Rectal smooth muscle tissue (tissue), 1 donor: ENCODE measurements around the gene CMYA5.
"Not testable (repeated sequence)": the region's sequence is repeated elsewhere in the genome, so short reads cannot be mapped to it uniquely, and the experiment has no call there.

Source experiments
- H3K27ac ChIP-seq: one replicate; pipeline ENCODE4 v1.7.0; 2013; ENCODE audit warnings: low read depth, low read length, inconsistent platforms
- H3K27me3 ChIP-seq: one replicate; pipeline ENCODE4 v1.7.0; 2013; ENCODE audit warnings: low read length; ENCODE audit not compliant: control insufficient read depth, insufficient read depth
- H3K36me3 ChIP-seq: one replicate; pipeline ENCODE4 v1.7.0; 2013; ENCODE audit warnings: low read length; ENCODE audit not compliant: control insufficient read depth, insufficient read depth
- H3K4me1 ChIP-seq: one replicate; pipeline ENCODE4 v1.7.0; 2013; ENCODE audit warnings: low read length; ENCODE audit not compliant: control insufficient read depth, insufficient read depth
- H3K4me3 ChIP-seq: one replicate; pipeline ENCODE4 v1.7.0; 2013; ENCODE audit warnings: low read length
- H3K9ac ChIP-seq: one replicate; pipeline ENCODE4 v1.7.0; 2013; ENCODE audit warnings: low read length

CMYA5 gene

GRCh38 chr5:79689541-79690466 is at the start of gene CMYA5:
CMYA5 (plus strand) TSS chr5:79689836; CDS start chr5:79689908, 72 bp downstream.
- peak within 1 kb of the TSS; percentile 28 for H3K9ac ChIP-seq
- peaks cover 4% of the 10 kb centered on the region for H3K4me1 ChIP-seq
- no peaks in the 10 kb centered on the region for H3K27me3 ChIP-seq
- peak within 1 kb of the TSS; percentile 70 for H3K4me3 ChIP-seq
- H3K36me3 ChIP-seq = no peaks in the 10 kb centered on the region
- peak within 1 kb of the TSS; percentile 58 for H3K27ac ChIP-seq

- Histone ChIP-seq H3K9ac (no peak overlapping the region), H3K27ac (no peak overlapping the region), H3K4me3 (no peak overlapping the region), H3K36me3 (no peaks in the 10 kb centered on the region), H3K27me3 (no peaks in the 10 kb centered on the region), H3K4me1 (no peaks in the 10 kb centered on the region)
Measured at GRCh38 chr5:79640571-79641055, 49.0 kb upstream of the CMYA5 start.

- no peak overlapping the region for H3K27ac ChIP-seq
- no peak overlapping the region for H3K9ac ChIP-seq
- peaks cover 6% of the 10 kb centered on the region for H3K36me3 ChIP-seq
- H3K27me3 ChIP-seq = no peaks in the 10 kb centered on the region
- no peaks in the 10 kb centered on the region for H3K4me1 ChIP-seq
- H3K4me3 ChIP-seq = no peak overlapping the region
Measured at GRCh38 chr5:79641414-79641813, 48.2 kb upstream of the CMYA5 start.

- Histone ChIP-seq H3K27me3 (no peaks in the 10 kb centered on the region), H3K27ac (no peak overlapping the region), H3K4me3 (no peak overlapping the region), H3K9ac (no peak overlapping the region), H3K4me1 (no peaks in the 10 kb centered on the region), H3K36me3 (peaks cover 6% of the 10 kb centered on the region)
Measured at GRCh38 chr5:79642210-79642609, 47.4 kb upstream of the CMYA5 start.

GRCh38 chr5:79653843-79654242 is 35.8 kb upstream of the CMYA5 start:
- H3K27me3 ChIP-seq = no peaks in the 10 kb centered on the region
- H3K4me1 ChIP-seq = no peaks in the 10 kb centered on the region
- no peak overlapping the region for H3K27ac ChIP-seq
- H3K36me3 ChIP-seq = peaks cover 2% of the 10 kb centered on the region
- H3K9ac ChIP-seq = no peak overlapping the region
- no peak overlapping the region for H3K4me3 ChIP-seq

- no peak overlapping the region for H3K9ac ChIP-seq
- peaks cover 6% of the 10 kb centered on the region for H3K36me3 ChIP-seq
- H3K4me1 ChIP-seq = no peaks in the 10 kb centered on the region
- H3K27me3 ChIP-seq = no peaks in the 10 kb centered on the region
- H3K4me3 ChIP-seq = no peak overlapping the region
- no peak overlapping the region for H3K27ac ChIP-seq
Measured at GRCh38 chr5:79663212-79663611, 26.4 kb upstream of the CMYA5 start.

GRCh38 chr5:79666758-79667157 is 22.9 kb upstream of the CMYA5 start:
- Histone ChIP-seq H3K36me3 (no peaks in the 10 kb centered on the region), H3K9ac (no peak overlapping the region), H3K4me1 (no peaks in the 10 kb centered on the region), H3K4me3 (no peak overlapping the region), H3K27ac (no peak overlapping the region), H3K27me3 (no peaks in the 10 kb centered on the region)

- Histone ChIP-seq H3K4me1 (no peaks in the 10 kb centered on the region), H3K27ac (no peak overlapping the region), H3K36me3 (no peaks in the 10 kb centered on the region), H3K27me3 (no peaks in the 10 kb centered on the region), H3K9ac (no peak overlapping the region), H3K4me3 (no peak overlapping the region)
Measured at GRCh38 chr5:79672392-79672791, 17.2 kb upstream of the CMYA5 start.

GRCh38 chr5:79676354-79676753 is 13.3 kb upstream of the CMYA5 start:
- not testable (repeated sequence) for H3K4me1 ChIP-seq, H3K36me3 ChIP-seq, H3K27ac ChIP-seq, H3K4me3 ChIP-seq, H3K27me3 ChIP-seq, H3K9ac ChIP-seq

GRCh38 chr5:79682102-79682501 is 7.5 kb upstream of the CMYA5 start:
- not testable (repeated sequence) for H3K4me1 ChIP-seq, H3K4me3 ChIP-seq, H3K9ac ChIP-seq, H3K27me3 ChIP-seq, H3K27ac ChIP-seq, H3K36me3 ChIP-seq

- H3K4me1 ChIP-seq = no peaks in the 10 kb centered on the region
- no peak overlapping the region for H3K4me3 ChIP-seq
- H3K9ac ChIP-seq = no peak overlapping the region
- no peaks in the 10 kb centered on the region for H3K36me3 ChIP-seq
- no peak overlapping the region for H3K27ac ChIP-seq
- H3K27me3 ChIP-seq = no peaks in the 10 kb centered on the region
Measured at GRCh38 chr5:79684782-79685181, 4.9 kb upstream of the CMYA5 start.

- Histone ChIP-seq H3K36me3 (no peaks in the 10 kb centered on the region), H3K27me3 (no peaks in the 10 kb centered on the region), H3K9ac (no peak overlapping the region), H3K4me1 (peaks cover 2% of the 10 kb centered on the region), H3K4me3 (no peak overlapping the region), H3K27ac (no peak overlapping the region)
Measured at GRCh38 chr5:79685627-79686026, 4.0 kb upstream of the CMYA5 start.

GRCh38 chr5:79686799-79687198 is 2.8 kb upstream of the CMYA5 start:
- Histone ChIP-seq H3K36me3 (no peaks in the 10 kb centered on the region), H3K27me3 (no peaks in the 10 kb centered on the region), H3K4me1 (peaks cover 4% of the 10 kb centered on the region), H3K27ac (no peak overlapping the region), H3K4me3 (no peak overlapping the region), H3K9ac (no peak overlapping the region)
